Stimulated activated naive CD8-positive, alpha-beta T cell treated with anti-CD3 and anti-CD28 coated beads, Interleukin-15, amount 100 ng/mL, for 72 hours (primary cell): ENCODE results near the gene CERT1.
"Not testable (repeated sequence)": the region's sequence is repeated elsewhere in the genome, so short reads cannot be mapped to it uniquely, and the experiment has no call there.

ENCODE experiments used
- ATAC-seq: fragments of 150-1000 bp; cut with Tn5 transposase; 2 replicates; pipeline ENCODE4 v1.10.0; 2021; ENCODE audit warnings: mild to moderate bottlenecking, moderate library complexity
- DNase-seq, 2 donors: peaks; one replicate each; pipeline ENCODE4 v3.0.0; 2021 to 2022
- H3K27ac Mint-ChIP-seq, 2 donors: one replicate each; pipeline ENCODE4 v1.8.0; 2022; ENCODE audit warnings: mild to moderate bottlenecking in 2 of 2, mixed read lengths in 2 of 2, moderate library complexity in 2 of 2
- H3K27me3 Mint-ChIP-seq: one replicate; pipeline ENCODE4 v1.8.0; 2022; ENCODE audit warnings: mixed read lengths
- H3K4me1 Mint-ChIP-seq: one replicate; pipeline ENCODE4 v1.8.0; 2022; ENCODE audit warnings: mild to moderate bottlenecking, mixed read lengths
- H3K4me3 Mint-ChIP-seq, 2 donors: one replicate each; pipeline ENCODE4 v1.8.0; 2022; ENCODE audit warnings: mild to moderate bottlenecking in 2 of 2, mixed read lengths in 2 of 2, moderate library complexity in 1 of 2
- H3K9me3 Mint-ChIP-seq, 2 donors: one replicate each; pipeline ENCODE4 v1.8.0; 2022; ENCODE audit warnings: mixed read lengths in 2 of 2

CERT1 gene

DNA sequence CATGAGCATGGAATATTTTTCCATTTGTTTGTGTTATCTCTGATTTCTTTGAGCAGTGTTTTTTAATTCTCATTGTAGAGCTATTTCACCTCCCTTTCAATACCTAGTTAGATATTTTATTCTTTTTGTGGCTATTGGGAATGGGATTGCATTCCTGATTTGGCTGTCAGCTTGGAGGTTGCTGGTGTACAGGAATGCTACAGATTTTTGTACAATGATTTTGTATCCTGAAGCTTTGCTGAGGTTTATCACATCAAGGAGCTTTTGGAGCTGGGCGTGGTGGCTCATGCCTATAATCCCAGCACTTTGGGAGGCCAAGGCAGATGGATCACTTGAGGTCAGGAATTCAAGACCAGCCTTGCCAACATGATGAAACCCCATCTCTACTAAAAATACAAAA lies 22.3 kb upstream of the CERT1 start:
- H3K27me3 Mint-ChIP-seq, ATAC-seq, H3K27ac Mint-ChIP-seq, H3K4me3 Mint-ChIP-seq, DNase-seq: not testable (repeated sequence)
- H3K4me1 Mint-ChIP-seq: peaks cover 36% of the 10 kb centered on the region
- peaks cover 14 to 23% of the 10 kb centered on the region in 2 donors for H3K9me3 Mint-ChIP-seq

DNA sequence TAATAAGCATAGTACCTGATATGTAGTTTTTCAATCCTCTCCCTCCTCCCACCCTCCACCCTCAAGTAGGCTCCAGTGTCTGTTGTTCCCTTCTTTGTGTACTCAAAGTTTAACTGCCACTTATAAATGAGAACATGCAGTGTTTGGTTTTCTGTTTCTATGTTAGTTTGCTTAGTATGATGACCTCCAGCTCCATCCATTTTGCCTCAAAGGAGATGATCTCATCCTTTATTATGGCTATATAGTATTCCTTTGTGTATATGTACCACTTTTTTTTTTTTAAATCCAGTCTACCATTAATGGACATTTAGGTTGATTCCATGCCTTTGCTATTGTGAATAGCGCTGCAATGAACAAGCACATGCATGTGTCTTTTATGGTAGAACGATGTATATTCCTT lies 20.8 kb upstream of the CERT1 start:
- H3K9me3 Mint-ChIP-seq: peaks cover 14 to 23% of the 10 kb centered on the region in 2 donors
- ATAC-seq (no peak), DNase-seq (no peak)
- no peaks in the 10 kb centered on the region for H3K27me3 Mint-ChIP-seq
- no peak overlapping the region for H3K27ac Mint-ChIP-seq
- H3K4me1 Mint-ChIP-seq: peaks cover 33% of the 10 kb centered on the region
- H3K4me3 Mint-ChIP-seq: no peak overlapping the region

DNA sequence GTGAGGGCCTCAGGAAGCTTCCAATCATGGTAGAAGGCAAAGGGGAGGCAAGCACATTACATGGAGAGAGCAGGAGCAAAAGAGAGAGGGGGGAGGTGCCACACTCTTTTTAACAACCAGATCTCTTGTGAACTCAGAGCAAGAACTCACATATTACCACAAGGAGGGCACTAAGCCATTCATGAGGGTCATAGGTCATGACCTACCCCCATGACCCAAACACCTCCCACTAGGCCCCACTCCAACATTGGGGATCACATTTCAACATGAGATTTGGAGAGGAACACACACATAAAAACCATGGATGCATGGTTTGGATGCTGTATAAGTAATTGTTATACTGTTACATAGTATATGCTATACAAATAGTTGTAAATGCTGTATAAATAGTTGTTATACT lies 17.8 kb upstream of the CERT1 start:
- peaks cover 33% of the 10 kb centered on the region for H3K4me1 Mint-ChIP-seq
- H3K27ac Mint-ChIP-seq: no peak overlapping the region
- H3K4me3 Mint-ChIP-seq: no peak overlapping the region
- DNase-seq: no peak
- H3K27me3 Mint-ChIP-seq: no peaks in the 10 kb centered on the region
- ATAC-seq: no peak
- peaks cover 5 to 8% of the 10 kb centered on the region in 2 donors for H3K9me3 Mint-ChIP-seq

DNA sequence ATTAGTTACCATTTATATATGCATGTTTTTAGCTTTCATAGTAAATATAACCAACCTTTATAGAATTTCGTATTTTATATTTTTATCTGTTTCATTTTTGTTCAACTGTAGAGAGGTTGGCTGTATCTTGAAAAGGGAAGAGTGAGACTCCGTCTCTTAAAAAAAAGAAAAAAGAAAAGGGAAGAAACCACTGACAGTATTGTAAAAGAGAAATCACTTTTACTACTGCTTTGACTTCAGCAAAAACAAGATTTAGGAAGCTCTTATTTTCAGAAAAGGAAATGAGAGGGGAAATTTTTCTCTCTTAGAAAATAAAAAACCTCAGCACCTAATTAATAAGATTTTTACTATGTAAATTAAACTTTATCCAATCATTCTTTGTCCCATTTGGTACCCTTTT lies 14.6 kb upstream of the CERT1 start:
- DNase-seq: no peak
- peak overlapping the region in 1 of 2 donors; percentile 19 for H3K27ac Mint-ChIP-seq
- ATAC-seq: no peak
- H3K9me3 Mint-ChIP-seq: peaks cover 4 to 5% of the 10 kb centered on the region in 2 donors
- H3K4me3 Mint-ChIP-seq: peak overlapping the region; percentile 32 to 41
- no peaks in the 10 kb centered on the region for H3K27me3 Mint-ChIP-seq
- peaks cover 48% of the 10 kb centered on the region for H3K4me1 Mint-ChIP-seq

DNA sequence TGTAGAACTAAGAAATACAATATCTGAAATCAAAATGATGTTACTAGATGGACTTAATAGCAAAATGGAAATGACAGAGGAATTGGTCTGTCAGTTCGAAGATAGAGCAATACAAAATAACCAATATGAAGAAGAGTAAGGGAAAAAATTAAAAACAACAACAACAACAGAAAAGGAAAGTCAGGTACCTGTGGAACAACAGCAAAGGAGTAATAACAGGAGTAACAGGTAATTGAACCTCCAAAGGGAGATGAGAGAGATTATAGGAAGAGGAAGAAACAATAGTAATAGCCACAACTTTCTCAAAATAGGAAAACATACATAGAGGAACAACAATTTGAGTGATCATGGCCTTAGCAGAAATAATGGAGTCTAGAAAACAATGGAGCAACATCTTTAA lies 13.9 kb upstream of the CERT1 start:
- no peak for ATAC-seq
- Mint-ChIP-seq H3K27ac (peak overlapping the region in 1 of 2 donors; percentile 5), H3K27me3 (no peaks in the 10 kb centered on the region), H3K9me3 (peaks cover 5 to 8% of the 10 kb centered on the region in 2 donors), H3K4me1 (peaks cover 48% of the 10 kb centered on the region), H3K4me3 (peak overlapping the region; percentile 38 to 55)
- DNase-seq: no peak

DNA sequence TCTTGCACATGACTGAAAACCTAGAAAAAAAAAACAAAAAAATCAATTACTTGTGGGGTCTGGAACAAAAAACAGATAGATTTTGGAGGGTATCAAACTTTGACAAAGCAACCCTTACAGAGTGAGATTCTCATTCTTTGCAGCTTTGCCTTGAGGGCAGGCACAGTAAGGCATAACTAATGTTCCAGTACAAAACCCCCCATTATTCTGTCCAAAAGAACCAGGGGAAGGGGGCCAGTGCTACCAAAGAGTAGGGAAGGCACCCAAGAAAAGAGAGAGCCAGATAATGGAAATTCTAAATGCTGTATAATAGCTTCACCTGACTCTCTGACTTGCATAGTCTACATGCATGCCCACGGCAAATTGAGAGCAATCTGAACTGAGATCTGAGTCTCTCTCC lies 13.2 kb upstream of the CERT1 start:
- H3K27ac Mint-ChIP-seq: peak overlapping the region in 1 of 2 donors; percentile 28

DNA sequence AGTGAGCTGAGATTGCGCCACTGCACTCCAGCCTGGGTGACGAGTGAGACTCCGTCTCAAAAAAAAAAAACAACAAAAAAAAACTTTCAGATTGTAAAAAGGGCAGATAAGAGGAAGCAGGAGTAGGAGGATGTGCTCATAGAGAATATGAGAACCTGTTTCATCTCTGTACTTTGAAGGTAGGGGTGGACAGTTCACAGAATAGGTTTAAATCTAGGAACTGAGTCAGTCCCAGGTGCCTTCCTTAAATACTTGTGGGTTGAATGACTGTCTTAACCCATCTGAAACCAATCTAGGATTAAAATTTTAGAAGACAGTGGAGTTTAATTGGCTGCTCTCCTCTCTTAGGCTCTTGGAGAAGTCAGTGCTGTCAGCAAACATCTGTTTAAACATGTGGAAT lies 12.6 kb upstream of the CERT1 start:
- Mint-ChIP-seq H3K9me3 (peaks cover 5 to 19% of the 10 kb centered on the region in 2 donors), H3K27ac (peak overlapping the region in 1 of 2 donors; percentile 28), H3K27me3 (no peaks in the 10 kb centered on the region), H3K4me3 (peak overlapping the region; percentile 30 to 46), H3K4me1 (peaks cover 57% of the 10 kb centered on the region)
- peak; percentile 95 for ATAC-seq
- DNase-seq: no peak

More for the DNA sequence above, 13.2 kb upstream of the CERT1 start:
- Mint-ChIP-seq H3K9me3 (peaks cover 5 to 13% of the 10 kb centered on the region in 2 donors), H3K27me3 (no peaks in the 10 kb centered on the region), H3K4me1 (peaks cover 54% of the 10 kb centered on the region), H3K4me3 (peak overlapping the region in 1 of 2 donors; percentile 55)
- ATAC-seq (no peak), DNase-seq (no peak)

DNA sequence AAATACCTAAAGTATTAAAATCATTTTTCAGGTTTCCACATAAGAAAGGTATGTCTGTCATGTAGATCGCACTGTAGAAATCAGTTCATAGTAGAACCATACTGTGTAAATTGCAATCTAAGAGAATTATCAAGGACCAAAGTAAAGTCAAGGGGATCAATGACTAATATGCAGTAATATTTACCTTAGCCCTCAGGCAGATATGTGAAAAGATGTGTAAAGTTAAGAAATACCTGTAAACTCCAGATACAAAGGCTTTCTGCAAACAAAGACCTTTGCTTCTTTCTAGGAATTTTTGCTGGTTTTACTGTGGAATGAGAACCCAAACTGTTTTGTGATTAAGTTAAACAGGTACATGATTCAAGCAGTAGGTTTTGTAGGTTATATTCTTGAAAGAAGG lies 11.8 kb upstream of the CERT1 start:
- Mint-ChIP-seq H3K9me3 (peaks cover 5 to 19% of the 10 kb centered on the region in 2 donors), H3K4me3 (peak overlapping the region; percentile 30 to 46), H3K27me3 (no peaks in the 10 kb centered on the region), H3K4me1 (peaks cover 61% of the 10 kb centered on the region), H3K27ac (no peak overlapping the region)
- DNase-seq: no peak
- ATAC-seq: no peak

DNA sequence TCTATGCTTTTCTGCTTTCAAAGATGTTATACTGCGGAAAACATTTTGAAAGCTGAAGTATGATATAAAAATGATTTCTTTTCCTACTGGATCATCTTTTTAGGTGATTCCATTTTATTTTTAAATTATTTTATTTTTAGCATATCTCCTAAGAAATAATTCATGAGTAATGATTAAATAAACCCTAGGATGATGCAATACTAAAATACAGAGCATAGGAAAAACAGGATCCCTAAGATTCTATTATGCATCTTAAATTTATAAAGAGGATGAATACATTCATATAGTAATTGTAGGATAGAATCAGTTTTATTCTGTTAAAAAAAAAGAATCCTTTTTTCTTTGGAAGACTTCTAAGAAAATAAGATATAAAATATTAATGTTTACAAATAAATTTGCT lies 11.1 kb upstream of the CERT1 start:
- Mint-ChIP-seq H3K27ac (peak overlapping the region in 1 of 2 donors; percentile 90), H3K27me3 (no peaks in the 10 kb centered on the region), H3K4me3 (no peak overlapping the region), H3K4me1 (peaks cover 68% of the 10 kb centered on the region), H3K9me3 (peaks cover 5 to 19% of the 10 kb centered on the region in 2 donors)
- ATAC-seq (no peak), DNase-seq (no peak)

DNA sequence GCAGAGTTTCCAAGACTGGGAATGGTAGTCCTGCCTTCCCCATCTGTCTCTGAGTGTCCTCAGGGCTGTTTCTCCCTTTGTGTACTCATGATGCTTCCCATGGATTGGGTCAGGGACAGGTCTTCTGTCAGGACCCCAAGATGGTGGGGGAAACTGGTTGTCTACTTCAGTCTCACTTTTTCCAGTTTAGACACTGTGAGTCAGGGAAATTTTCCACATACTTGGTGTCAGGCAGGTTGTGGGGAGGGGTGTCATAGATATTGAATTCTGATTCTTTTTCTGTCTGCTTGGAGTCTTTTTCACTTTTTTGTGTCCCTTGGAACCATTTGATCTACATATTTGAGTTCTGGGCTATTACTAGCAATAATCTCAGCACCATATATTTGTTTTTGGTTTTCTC lies 10.6 kb upstream of the CERT1 start:
- H3K4me1 Mint-ChIP-seq: peaks cover 74% of the 10 kb centered on the region
- DNase-seq (no peak), ATAC-seq (no peak)
- H3K27me3 Mint-ChIP-seq: no peaks in the 10 kb centered on the region
- peaks cover 5 to 19% of the 10 kb centered on the region in 2 donors for H3K9me3 Mint-ChIP-seq
- H3K27ac Mint-ChIP-seq: peak overlapping the region; percentile 35 to 90
- no peak overlapping the region for H3K4me3 Mint-ChIP-seq

DNA sequence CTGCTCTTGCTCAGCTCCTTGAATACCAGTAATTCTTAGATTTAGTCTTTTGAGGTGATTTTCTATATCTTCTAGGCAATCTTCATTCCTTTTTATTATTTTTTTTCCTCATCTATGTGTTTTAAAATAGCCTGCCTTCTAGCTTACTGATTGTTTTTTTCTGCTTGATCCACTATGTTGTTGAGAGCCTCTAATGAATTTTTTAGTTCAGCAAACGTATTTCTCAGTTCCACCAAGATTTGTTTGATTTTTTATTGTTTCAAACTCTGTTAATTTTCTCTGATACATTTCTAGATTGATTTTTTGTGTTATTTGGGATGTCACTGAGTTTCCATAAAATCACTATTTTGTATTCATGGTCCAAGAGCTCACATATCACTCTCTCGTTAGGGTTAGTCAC lies 9.8 kb upstream of the CERT1 start:
- no peak overlapping the region for H3K4me3 Mint-ChIP-seq
- DNase-seq (no peak), ATAC-seq (no peak)
- H3K9me3 Mint-ChIP-seq: peaks cover 5 to 19% of the 10 kb centered on the region in 2 donors
- peaks cover 77% of the 10 kb centered on the region for H3K4me1 Mint-ChIP-seq
- no peaks in the 10 kb centered on the region for H3K27me3 Mint-ChIP-seq
- no peak overlapping the region for H3K27ac Mint-ChIP-seq

DNA sequence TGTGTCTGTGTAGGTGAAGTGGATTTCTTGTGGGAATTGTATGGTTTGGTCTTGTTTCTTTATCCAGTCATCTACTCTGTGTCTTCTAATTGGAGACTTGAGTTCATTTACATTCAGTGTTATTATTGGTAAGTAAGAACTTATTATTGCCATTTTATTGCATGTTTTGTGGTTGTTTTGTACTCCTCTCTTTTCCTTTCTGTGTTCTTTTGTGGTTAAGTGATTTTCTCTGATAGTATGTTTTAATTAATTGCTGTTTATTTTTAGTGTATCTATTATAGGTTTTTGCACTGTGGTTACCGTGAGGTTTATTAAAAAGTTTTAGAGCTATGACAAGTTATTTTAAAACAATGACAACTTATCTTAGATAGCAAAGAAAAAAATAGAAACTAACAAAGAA lies 8.3 kb upstream of the CERT1 start:
- peaks cover 72% of the 10 kb centered on the region for H3K4me1 Mint-ChIP-seq
- H3K27ac Mint-ChIP-seq: no peak overlapping the region
- DNase-seq (no peak), ATAC-seq (no peak)
- peaks cover 5 to 19% of the 10 kb centered on the region in 2 donors for H3K9me3 Mint-ChIP-seq
- no peak overlapping the region for H3K4me3 Mint-ChIP-seq
- no peaks in the 10 kb centered on the region for H3K27me3 Mint-ChIP-seq

DNA sequence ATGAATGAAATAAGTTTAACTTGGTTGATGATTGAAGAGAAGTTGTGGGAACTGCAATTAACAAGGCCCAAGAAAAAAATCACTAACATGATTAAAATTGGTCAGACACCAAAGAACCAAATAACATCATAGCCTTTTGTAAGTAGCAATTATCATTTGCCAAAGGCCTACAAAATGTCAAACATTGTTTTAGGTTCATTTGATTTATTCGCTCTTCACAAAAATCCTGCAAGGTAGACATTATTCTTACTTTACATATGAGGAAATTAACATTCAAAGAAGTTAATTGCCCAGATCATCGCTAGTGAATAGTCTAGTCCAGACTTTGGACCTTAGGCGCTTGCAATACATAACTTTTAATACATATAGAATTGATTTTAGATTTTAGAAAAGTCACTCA lies 2.9 kb upstream of the CERT1 start:
- Mint-ChIP-seq H3K27ac (no peak overlapping the region), H3K27me3 (no peaks in the 10 kb centered on the region), H3K4me3 (peak overlapping the region in 1 of 2 donors; percentile 82), H3K4me1 (peaks cover 57% of the 10 kb centered on the region), H3K9me3 (peaks cover 0 to 3% of the 10 kb centered on the region in 2 donors)
- DNase-seq (no peak), ATAC-seq (no peak)

DNA sequence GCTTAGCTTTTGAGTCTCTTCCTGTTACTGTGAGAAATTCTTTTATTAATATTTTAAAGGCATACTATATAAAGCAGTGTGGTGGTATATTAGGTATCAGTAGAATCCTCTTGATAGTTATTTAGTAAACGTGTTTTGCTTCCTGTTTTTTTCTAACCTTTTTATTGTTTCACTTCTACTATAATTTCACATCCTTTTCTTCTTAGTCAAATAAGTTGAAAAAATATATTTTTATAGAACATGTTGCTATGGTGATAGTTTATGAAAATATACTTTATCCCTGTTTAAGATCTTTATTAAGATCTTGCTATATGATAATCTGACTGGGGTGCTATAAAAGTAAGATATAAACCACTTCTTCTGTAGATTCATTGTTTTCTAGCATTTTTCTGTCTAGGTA lies 2.4 kb upstream of the CERT1 start:
- Mint-ChIP-seq H3K27ac (no peak overlapping the region), H3K9me3 (no peaks in the 10 kb centered on the region), H3K4me1 (peaks cover 54% of the 10 kb centered on the region), H3K27me3 (no peaks in the 10 kb centered on the region), H3K4me3 (peak overlapping the region in 1 of 2 donors; percentile 82)
- DNase-seq (no peak), ATAC-seq (no peak)

DNA sequence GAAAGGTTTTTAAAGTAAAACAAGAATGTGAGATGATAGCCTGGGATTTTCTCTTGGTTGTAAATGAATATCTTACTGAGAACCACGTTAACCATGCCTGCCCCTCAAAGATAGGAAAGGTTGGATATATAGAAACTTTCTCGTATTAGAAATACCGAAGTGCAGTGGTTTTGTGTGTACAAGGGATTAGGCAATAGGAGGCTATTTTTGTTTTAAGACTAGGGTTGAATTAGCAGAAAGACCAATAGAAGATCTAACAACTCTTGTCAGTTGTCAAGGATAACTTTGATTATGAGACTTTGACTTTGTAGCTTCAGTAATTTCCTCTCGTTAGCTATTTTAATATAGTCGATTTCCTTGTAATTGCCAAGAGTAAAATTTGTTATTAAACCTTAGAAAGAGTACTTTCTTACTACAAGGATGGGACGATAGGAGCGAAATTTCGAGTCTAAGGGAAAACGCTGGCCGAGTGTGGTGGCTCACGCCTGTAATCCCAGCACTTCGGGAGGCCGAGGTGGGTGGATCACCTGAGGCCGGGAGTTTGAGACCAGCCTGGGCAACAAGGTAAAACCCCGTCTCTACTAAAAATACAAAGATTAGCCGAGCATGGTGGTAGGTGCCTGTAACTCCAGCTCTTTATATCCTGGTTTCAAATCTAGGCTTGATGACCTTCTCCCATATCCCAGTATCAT lies 1.1 kb upstream of the CERT1 start:
- H3K9me3 Mint-ChIP-seq: no peaks in the 10 kb centered on the region
- no peak for DNase-seq
- ATAC-seq: no peak
- H3K27me3 Mint-ChIP-seq: no peaks in the 10 kb centered on the region
- H3K4me1 Mint-ChIP-seq: peaks cover 54% of the 10 kb centered on the region
- H3K4me3 Mint-ChIP-seq: peak overlapping the region; percentile 82 to 88
- H3K27ac Mint-ChIP-seq: peak overlapping the region; percentile 59 to 95

DNA sequence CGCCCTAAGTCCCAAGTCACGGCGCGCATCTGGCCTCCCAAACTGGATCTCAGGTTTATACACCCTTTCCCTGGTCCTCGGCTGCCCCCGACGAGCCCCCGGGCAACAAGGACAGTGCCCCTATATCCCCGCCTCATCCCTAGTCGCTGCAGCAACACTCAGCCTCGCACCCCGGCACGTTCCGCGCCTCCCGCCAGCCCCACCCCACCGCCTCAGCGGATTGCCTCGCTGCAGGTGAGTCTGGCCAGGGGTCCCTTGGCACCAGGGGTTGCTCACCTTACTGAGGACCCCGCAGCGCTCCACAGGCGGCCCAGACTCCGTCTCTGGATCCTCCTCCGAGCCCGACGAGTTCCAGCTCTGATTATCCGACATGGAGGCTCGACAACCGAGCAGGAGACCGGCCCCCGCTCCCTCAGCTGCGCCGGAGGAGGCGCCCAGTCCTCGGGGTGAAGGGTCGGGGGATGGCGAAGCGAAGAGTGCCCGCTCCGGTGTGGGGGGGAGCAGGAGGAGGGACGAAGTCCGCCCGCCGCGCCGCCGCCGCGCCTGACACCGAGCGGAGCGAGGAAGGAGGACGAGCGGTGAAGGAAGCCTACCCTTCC lies 494 bp downstream of the CERT1 start:
- peaks cover 47% of the 10 kb centered on the region for H3K4me1 Mint-ChIP-seq

More for the DNA sequence above, 494 bp downstream of the CERT1 start:
- ATAC-seq (peak; percentile 58), DNase-seq (peak in 1 of 2 donors; percentile 67)
- peak overlapping the region; percentile 82 to 88 for H3K4me3 Mint-ChIP-seq
- H3K27ac Mint-ChIP-seq: peak overlapping the region; percentile 92 to 95
- no peaks in the 10 kb centered on the region for H3K27me3 Mint-ChIP-seq
- H3K9me3 Mint-ChIP-seq: no peaks in the 10 kb centered on the region
